H9 (cell line): Measurements from ENCODE around the gene CEP55. TPM values are rescaled to one million over a fixed set of nuclear protein-coding genes. Genes with fewer than 3 reads are reported as not detected.

Experiments used
- DNase-seq: peaks from one replicate; pipeline ENCODE4 v3.0.0-alpha.2; 2017
- H2AFZ ChIP-seq: one replicate; pipeline ENCODE4 v1.6.1; 2013; ENCODE audit warnings: mild to moderate bottlenecking, low read length, control low read depth, moderate library complexity
- H2AK5ac ChIP-seq: 2 replicates; pipeline ENCODE4 v1.6.1; 2013; ENCODE audit warnings: low read length, control low read depth, mixed read lengths; ENCODE audit not compliant: insufficient read length
- H2BK120ac ChIP-seq: one replicate; pipeline ENCODE4 v1.6.1; 2013; ENCODE audit warnings: low read depth, mild to moderate bottlenecking, low read length, control low read depth, inconsistent platforms; ENCODE audit not compliant: poor library complexity, severe bottlenecking
- H2BK12ac ChIP-seq: 2 replicates; pipeline ENCODE4 v1.6.1; 2013; ENCODE audit warnings: low read length, control low read depth, mixed read lengths, low read depth; ENCODE audit not compliant: insufficient read length
- H2BK15ac ChIP-seq: 2 replicates; pipeline ENCODE4 v1.6.1; 2013; ENCODE audit warnings: low read depth, low read length, control low read depth
- H2BK20ac ChIP-seq: one replicate; pipeline ENCODE4 v1.6.1; 2013; ENCODE audit warnings: low read depth, mild to moderate bottlenecking, low read length, control low read depth, inconsistent platforms; ENCODE audit not compliant: poor library complexity, severe bottlenecking
- H2BK5ac ChIP-seq: 2 replicates; pipeline ENCODE4 v1.6.1; 2013; ENCODE audit warnings: low read length, control low read depth, mixed read lengths; ENCODE audit not compliant: insufficient read length
- H3K14ac ChIP-seq: 2 replicates; pipeline ENCODE4 v1.6.1; 2013; ENCODE audit warnings: low read length, control low read depth; ENCODE audit not compliant: insufficient read depth
- H3K18ac ChIP-seq: 2 replicates; pipeline ENCODE4 v1.6.1; 2013; ENCODE audit warnings: low read depth, mild to moderate bottlenecking, mixed read lengths, low read length, control low read depth; ENCODE audit not compliant: insufficient read length
- H3K23ac ChIP-seq: 2 replicates; pipeline ENCODE4 v1.6.1; 2013; ENCODE audit warnings: low read length, control low read depth, mixed read lengths, low read depth; ENCODE audit not compliant: insufficient read length
- H3K23me2 ChIP-seq: 2 replicates; pipeline ENCODE4 v1.6.1; 2013; ENCODE audit warnings: low read depth, mild to moderate bottlenecking, mixed read lengths, low read length, control low read depth; ENCODE audit not compliant: insufficient read length, poor library complexity, severe bottlenecking
- H3K27ac ChIP-seq: 2 replicates; pipeline ENCODE4 v1.5.1; 2013; ENCODE audit warnings: low read length, control low read depth, mixed read lengths, low read depth; ENCODE audit not compliant: insufficient read length
- H3K27me3 ChIP-seq: 2 replicates; pipeline ENCODE4 v1.6.1; 2013; ENCODE audit warnings: low read length, control low read depth, inconsistent platforms; ENCODE audit not compliant: insufficient read depth
- H3K4ac ChIP-seq: 2 replicates; pipeline ENCODE4 v1.6.1; 2013; ENCODE audit warnings: low read depth, mild to moderate bottlenecking, control low read depth, inconsistent platforms, low read length, moderate library complexity
- H3K4me1 ChIP-seq: 2 replicates; pipeline ENCODE4 v1.6.1; 2013; ENCODE audit warnings: low read length, control low read depth, inconsistent platforms; ENCODE audit not compliant: insufficient read depth
- H3K4me2 ChIP-seq: 2 replicates; pipeline ENCODE4 v1.6.1; 2013; ENCODE audit warnings: low read length, control low read depth, mixed read lengths; ENCODE audit not compliant: insufficient read length, insufficient read depth
- H3K56ac ChIP-seq: 2 replicates; pipeline ENCODE4 v1.6.1; 2013; ENCODE audit warnings: low read depth, mild to moderate bottlenecking, mixed read lengths, low read length, control low read depth; ENCODE audit not compliant: insufficient read length
- H3K79me1 ChIP-seq: 2 replicates; pipeline ENCODE4 v1.6.1; 2013; ENCODE audit warnings: low read depth, mild to moderate bottlenecking, moderate library complexity, low read length, control low read depth, inconsistent platforms; ENCODE audit not compliant: insufficient read depth, poor library complexity, severe bottlenecking
- H3K79me2 ChIP-seq: 2 replicates; pipeline ENCODE4 v1.6.1; 2013; ENCODE audit warnings: low read length, control low read depth, inconsistent platforms; ENCODE audit not compliant: insufficient read depth
- H3K9ac ChIP-seq: 2 replicates; pipeline ENCODE4 v1.6.1; 2013; ENCODE audit warnings: low read length, control low read depth, mixed read lengths; ENCODE audit not compliant: insufficient read length; ENCODE audit errors: extremely low read depth
- H3K9me3 ChIP-seq: one replicate; pipeline ENCODE4 v1.6.1; 2013; ENCODE audit warnings: low read depth, low read length, inconsistent platforms; ENCODE audit not compliant: control insufficient read depth
- H3T11ph ChIP-seq: one replicate; pipeline ENCODE4 v1.6.1; 2013; ENCODE audit warnings: mild to moderate bottlenecking, low read length, control low read depth, inconsistent platforms
- H4K20me1 ChIP-seq: one replicate; pipeline ENCODE4 v1.6.1; 2013; ENCODE audit not compliant: control insufficient read depth, insufficient read length, insufficient read depth
- H4K5ac ChIP-seq: 2 replicates; pipeline ENCODE4 v1.6.1; 2013; ENCODE audit warnings: low read depth, mild to moderate bottlenecking, mixed read lengths, low read length, control low read depth; ENCODE audit not compliant: insufficient read length
- H4K8ac ChIP-seq: replicated peaks from 2 replicates; pipeline ENCODE4 v1.6.1; 2013; ENCODE audit warnings: low read length, control low read depth, mixed read lengths, low read depth; ENCODE audit not compliant: insufficient read length
- H4K91ac ChIP-seq: 2 replicates; pipeline ENCODE4 v1.6.1; 2013; ENCODE audit warnings: low read depth, mild to moderate bottlenecking, moderate library complexity, mixed read lengths, low read length, control low read depth; ENCODE audit not compliant: insufficient read length
- H3K27ac Mint-ChIP-seq, 3 experiments: 2 replicates in 2 of 3; 3 replicates in 1 of 3; pipeline ENCODE4 v1.8.0; 2020 to 2021; ENCODE audit warnings: mixed read lengths in 3 of 3, mild to moderate bottlenecking in 1 of 3, moderate library complexity in 1 of 3
- H3K27me3 Mint-ChIP-seq: 2 replicates; pipeline ENCODE4 v1.8.0; 2021; ENCODE audit warnings: low read depth, mild to moderate bottlenecking, moderate library complexity, mixed read lengths
- H3K36me3 Mint-ChIP-seq, 3 experiments: 2 replicates in 2 of 3; 3 replicates in 1 of 3; pipeline ENCODE4 v1.8.0; 2020 to 2021; ENCODE audit warnings: low read depth in 3 of 3, mixed read lengths in 3 of 3; ENCODE audit not compliant: insufficient read depth in 1 of 3
- H3K4me1 Mint-ChIP-seq, 2 experiments: 2 replicates each; pipeline ENCODE4 v1.8.0; 2020; ENCODE audit warnings: mixed read lengths in 2 of 2
- H3K4me3 Mint-ChIP-seq, 2 experiments: 2 replicates in 1 of 2; 3 replicates in 1 of 2; pipeline ENCODE4 v1.8.0; 2020 to 2021; ENCODE audit warnings: mild to moderate bottlenecking in 2 of 2, mixed read lengths in 2 of 2, moderate library complexity in 1 of 2
- H3K9me3 Mint-ChIP-seq, 2 experiments: 2 replicates in 1 of 2; 3 replicates in 1 of 2; pipeline ENCODE4 v1.8.0; 2020; ENCODE audit warnings: mild to moderate bottlenecking in 2 of 2, mixed read lengths in 2 of 2, moderate library complexity in 1 of 2
- WGBS: extraction: QIAGEN DNeasy Blood & Tissue Kit; methylation state at CpG from one replicate; pipeline ENCODE4 v1.1.7; 2013; ENCODE audit warnings: missing lambda C conversion rate, low lambda C conversion rate, mixed read lengths; ENCODE audit not compliant: insufficient read length; ENCODE audit errors: extremely low coverage; 5-methylcytosine and 5-hydroxymethylcytosine counted together
- total RNA-seq: library from RNA; stranded (reverse); gene quantifications from 2 replicates; pipeline ENCODE4 v1.2.1, GENCODE V29; 2021
- TF ChIP-seq, protein P1 (sequence below): fragments of 200-600 bp; sonication (generic); conservative IDR thresholded peaks from 3 replicates; pipeline ENCODE4 v1.8.0; 2021; ENCODE audit warnings: antibody characterized with exemption, mild to moderate bottlenecking

The CEP55 gene
- total RNA-seq, 1 experiment from 2014 or later: 17.8 TPM

DNA sequence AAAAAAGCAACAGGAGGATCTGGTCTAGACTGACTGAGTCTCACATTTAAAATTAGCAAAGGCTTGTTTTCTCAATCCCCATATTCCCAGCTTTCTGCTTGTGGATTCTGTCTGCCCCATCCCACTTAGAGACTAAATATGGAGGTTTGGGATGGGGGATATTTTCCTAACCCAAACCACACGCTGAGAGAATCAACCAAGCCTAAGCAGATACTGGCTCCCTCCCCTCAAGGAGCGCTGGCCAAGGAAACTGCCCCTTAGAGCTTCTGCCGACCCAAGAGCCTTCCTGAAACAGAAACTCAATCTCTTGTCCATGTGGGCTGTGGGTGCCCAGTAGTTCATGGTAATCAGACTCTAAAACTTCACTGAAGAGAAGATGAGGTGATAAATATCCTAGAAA lies 74.0 kb downstream of the CEP55 start:
- Mint-ChIP-seq H3K4me1 (peaks cover 6 to 19% of the 10 kb centered on the region in 2 experiments; a peak in 3 of 4 replicates), H3K9me3 (no peaks in the 10 kb centered on the region; a peak in 2 of 5 replicates), H3K4me3 (no peak overlapping the region), H3K36me3 (no peaks in the 10 kb centered on the region; a peak in 1 of 7 replicates), H3K27ac (no peak overlapping the region), H3K27me3 (peaks cover 89% of the 10 kb centered on the region)
- Histone ChIP-seq H3K4me2 (no peak overlapping the region), H3K18ac (no peak overlapping the region), H2AK5ac (no peak overlapping the region), H2AFZ (no peak overlapping the region), H3K23ac (no peak overlapping the region), H2BK5ac (no peak overlapping the region), H3T11ph (no peak overlapping the region), H4K5ac (no peak overlapping the region), H3K56ac (no peak overlapping the region), H3K23me2 (peaks cover 5% of the 10 kb centered on the region), H4K20me1 (no peaks in the 10 kb centered on the region), H2BK15ac (no peak overlapping the region), H2BK12ac (no peak overlapping the region), H4K91ac (no peak overlapping the region), H3K79me2 (no peaks in the 10 kb centered on the region), H3K9ac (no peak overlapping the region), H2BK120ac (no peak overlapping the region), H3K4me1 (no peaks in the 10 kb centered on the region), H3K27me3 (peaks cover 49% of the 10 kb centered on the region), H2BK20ac (no peak overlapping the region), H3K4ac (no peak overlapping the region), H3K14ac (no peak overlapping the region), H3K9me3 (no peaks in the 10 kb centered on the region), H4K8ac (no peak overlapping the region), H3K27ac (no peak overlapping the region), H3K79me1 (no peaks in the 10 kb centered on the region)
- TF ChIP-seq, protein P1, sequence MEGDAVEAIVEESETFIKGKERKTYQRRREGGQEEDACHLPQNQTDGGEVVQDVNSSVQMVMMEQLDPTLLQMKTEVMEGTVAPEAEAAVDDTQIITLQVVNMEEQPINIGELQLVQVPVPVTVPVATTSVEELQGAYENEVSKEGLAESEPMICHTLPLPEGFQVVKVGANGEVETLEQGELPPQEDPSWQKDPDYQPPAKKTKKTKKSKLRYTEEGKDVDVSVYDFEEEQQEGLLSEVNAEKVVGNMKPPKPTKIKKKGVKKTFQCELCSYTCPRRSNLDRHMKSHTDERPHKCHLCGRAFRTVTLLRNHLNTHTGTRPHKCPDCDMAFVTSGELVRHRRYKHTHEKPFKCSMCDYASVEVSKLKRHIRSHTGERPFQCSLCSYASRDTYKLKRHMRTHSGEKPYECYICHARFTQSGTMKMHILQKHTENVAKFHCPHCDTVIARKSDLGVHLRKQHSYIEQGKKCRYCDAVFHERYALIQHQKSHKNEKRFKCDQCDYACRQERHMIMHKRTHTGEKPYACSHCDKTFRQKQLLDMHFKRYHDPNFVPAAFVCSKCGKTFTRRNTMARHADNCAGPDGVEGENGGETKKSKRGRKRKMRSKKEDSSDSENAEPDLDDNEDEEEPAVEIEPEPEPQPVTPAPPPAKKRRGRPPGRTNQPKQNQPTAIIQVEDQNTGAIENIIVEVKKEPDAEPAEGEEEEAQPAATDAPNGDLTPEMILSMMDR: no peak
- no peak for DNase-seq
- WGBS: no CpG with 5 or more reads among the region's 3 CpGs
